ENCODE data around the gene RNF151.
"Not testable (repeated sequence)": the region's sequence is repeated elsewhere in the genome, so short reads cannot be mapped to it uniquely, and the experiment has no call there.

RNF151 gene

GRCh38 chr16:1966460-1966859, at the start of gene RNF151:
TSS of gene RNF151 (plus strand) at chr16:1966856. CDS start at chr16:1966882, 26 bp downstream.
- H3K4me3 ChIP-seq (ENCODE audit: low read depth, low read length) = peak within 1 kb of the TSS; percentile 84
- 0 out of 2 replicates have a peak within 1 kb of the TSS, but pooled peaks have one; percentile 95 for H3K9ac ChIP-seq (ENCODE audit: low read depth, low read length)
- no peaks in the 10 kb centered on the region for H3K27me3 ChIP-seq (ENCODE audit: control insufficient read depth, insufficient read depth, low read length)
- H3K36me3 ChIP-seq (ENCODE audit: control insufficient read depth, insufficient read depth, low read length) = peaks cover 28% of the 10 kb centered on the region
- H3K4me1 ChIP-seq (ENCODE audit: control insufficient read depth, insufficient read depth, low read length) = peaks cover 10% of the 10 kb centered on the region
- no peak within 1 kb of the TSS for H3K27ac ChIP-seq (ENCODE audit: low read depth, low read length)
- H3K9me3 ChIP-seq (ENCODE audit: control insufficient read depth, insufficient read depth, low read length) = no peaks in the 10 kb centered on the region

- Histone ChIP-seq H3K4me1 (ENCODE audit: control insufficient read depth, insufficient read depth, low read length) (peaks cover 23% of the 10 kb centered on the region), H3K27me3 (ENCODE audit: control insufficient read depth, insufficient read depth, low read length) (peaks cover 71% of the 10 kb centered on the region), H3K9ac (ENCODE audit: low read depth, low read length) (no peak overlapping the region), H3K27ac (ENCODE audit: low read depth, low read length) (no peak overlapping the region), H3K9me3 (ENCODE audit: control insufficient read depth, insufficient read depth, low read length) (no peaks in the 10 kb centered on the region), H3K4me3 (ENCODE audit: low read depth, low read length) (peak overlapping the region; percentile 42; the same call in 1 of the 2 replicates), H3K36me3 (ENCODE audit: control insufficient read depth, insufficient read depth, low read length) (no peaks in the 10 kb centered on the region)
Measured at GRCh38 chr16:1917056-1917664, 49.5 kb upstream of the RNF151 start.

- Histone ChIP-seq H3K27me3 (ENCODE audit: control insufficient read depth, insufficient read depth, low read length) (peaks cover 77% of the 10 kb centered on the region), H3K27ac (ENCODE audit: low read depth, low read length) (no peak overlapping the region), H3K9ac (ENCODE audit: low read depth, low read length) (no peak overlapping the region), H3K9me3 (ENCODE audit: control insufficient read depth, insufficient read depth, low read length) (no peaks in the 10 kb centered on the region), H3K4me3 (ENCODE audit: low read depth, low read length) (peak overlapping the region; percentile 42; the same call in 1 of the 2 replicates), H3K36me3 (ENCODE audit: control insufficient read depth, insufficient read depth, low read length) (no peaks in the 10 kb centered on the region), H3K4me1 (ENCODE audit: control insufficient read depth, insufficient read depth, low read length) (peaks cover 23% of the 10 kb centered on the region)
Measured at GRCh38 chr16:1917665-1918350, 48.8 kb upstream of the RNF151 start.

- no peaks in the 10 kb centered on the region for H3K9me3 ChIP-seq (ENCODE audit: control insufficient read depth, insufficient read depth, low read length)
- H3K9ac ChIP-seq (ENCODE audit: low read depth, low read length) = no peak within 1 kb of the TSS
- H3K4me3 ChIP-seq (ENCODE audit: low read depth, low read length) = peak within 1 kb of the TSS; percentile 50
- peaks cover 23% of the 10 kb centered on the region for H3K4me1 ChIP-seq (ENCODE audit: control insufficient read depth, insufficient read depth, low read length)
- H3K27ac ChIP-seq (ENCODE audit: low read depth, low read length) = no peak within 1 kb of the TSS
- H3K27me3 ChIP-seq (ENCODE audit: control insufficient read depth, insufficient read depth, low read length) = peaks cover 86% of the 10 kb centered on the region
- no peaks in the 10 kb centered on the region for H3K36me3 ChIP-seq (ENCODE audit: control insufficient read depth, insufficient read depth, low read length)
Measured at GRCh38 chr16:1918351-1919326, 48.0 kb upstream of the RNF151 start, which contains the start of gene HS3ST6. TSS of gene HS3ST6 (minus strand) at chr16:1918415. CDS start at chr16:1918323, 92 bp downstream.

- Histone ChIP-seq H3K27ac (ENCODE audit: low read depth, low read length) (no peak overlapping the region), H3K36me3 (ENCODE audit: control insufficient read depth, insufficient read depth, low read length) (no peaks in the 10 kb centered on the region), H3K9me3 (ENCODE audit: control insufficient read depth, insufficient read depth, low read length) (no peaks in the 10 kb centered on the region), H3K4me1 (ENCODE audit: control insufficient read depth, insufficient read depth, low read length) (peaks cover 15% of the 10 kb centered on the region; the same call in 1 of the 2 replicates), H3K9ac (ENCODE audit: low read depth, low read length) (no peak overlapping the region), H3K4me3 (ENCODE audit: low read depth, low read length) (no peak overlapping the region), H3K27me3 (ENCODE audit: control insufficient read depth, insufficient read depth, low read length) (peaks cover 92% of the 10 kb centered on the region)
Measured at GRCh38 chr16:1919327-1919998, 47.2 kb upstream of the RNF151 start.

GRCh38 chr16:1920122-1920521, 46.5 kb upstream of the RNF151 start:
- not testable (repeated sequence) for H3K9ac ChIP-seq (ENCODE audit: low read depth, low read length); H3K4me3 ChIP-seq (ENCODE audit: low read depth, low read length); H3K27ac ChIP-seq (ENCODE audit: low read depth, low read length); H3K9me3 ChIP-seq (ENCODE audit: control insufficient read depth, insufficient read depth, low read length); H3K36me3 ChIP-seq (ENCODE audit: control insufficient read depth, insufficient read depth, low read length)
- Histone ChIP-seq H3K4me1 (ENCODE audit: control insufficient read depth, insufficient read depth, low read length) (peaks cover 11% of the 10 kb centered on the region; the same call in 1 of the 2 replicates), H3K27me3 (ENCODE audit: control insufficient read depth, insufficient read depth, low read length) (peaks cover 90% of the 10 kb centered on the region)

GRCh38 chr16:1920727-1921171, 45.9 kb upstream of the RNF151 start:
- no peaks in the 10 kb centered on the region for H3K9me3 ChIP-seq (ENCODE audit: control insufficient read depth, insufficient read depth, low read length)
- peaks cover 11% of the 10 kb centered on the region; the same call in 1 of the 2 replicates for H3K4me1 ChIP-seq (ENCODE audit: control insufficient read depth, insufficient read depth, low read length)
- H3K27ac ChIP-seq (ENCODE audit: low read depth, low read length) = no peak overlapping the region
- H3K27me3 ChIP-seq (ENCODE audit: control insufficient read depth, insufficient read depth, low read length) = peaks cover 86% of the 10 kb centered on the region
- no peak overlapping the region for H3K9ac ChIP-seq (ENCODE audit: low read depth, low read length)
- H3K4me3 ChIP-seq (ENCODE audit: low read depth, low read length) = no peak overlapping the region; the same call in 1 of the 2 replicates
- H3K36me3 ChIP-seq (ENCODE audit: control insufficient read depth, insufficient read depth, low read length) = no peaks in the 10 kb centered on the region

- no peak overlapping the region for H3K9ac ChIP-seq (ENCODE audit: low read depth, low read length)
- no peak overlapping the region for H3K27ac ChIP-seq (ENCODE audit: low read depth, low read length)
- H3K27me3 ChIP-seq (ENCODE audit: control insufficient read depth, insufficient read depth, low read length) = peaks cover 70% of the 10 kb centered on the region
- H3K36me3 ChIP-seq (ENCODE audit: control insufficient read depth, insufficient read depth, low read length) = no peaks in the 10 kb centered on the region
- H3K4me1 ChIP-seq (ENCODE audit: control insufficient read depth, insufficient read depth, low read length) = peaks cover 5% of the 10 kb centered on the region; the same call in 1 of the 2 replicates
- no peaks in the 10 kb centered on the region for H3K9me3 ChIP-seq (ENCODE audit: control insufficient read depth, insufficient read depth, low read length)
- no peak overlapping the region for H3K4me3 ChIP-seq (ENCODE audit: low read depth, low read length)
Measured at GRCh38 chr16:1922357-1922756, 44.3 kb upstream of the RNF151 start.

- H3K4me3 ChIP-seq (ENCODE audit: low read depth, low read length) = peak overlapping the region; percentile 38; the same call in 1 of the 2 replicates
- H3K27me3 ChIP-seq (ENCODE audit: control insufficient read depth, insufficient read depth, low read length) = peaks cover 60% of the 10 kb centered on the region
- no peak overlapping the region for H3K9ac ChIP-seq (ENCODE audit: low read depth, low read length)
- H3K36me3 ChIP-seq (ENCODE audit: control insufficient read depth, insufficient read depth, low read length) = no peaks in the 10 kb centered on the region
- H3K27ac ChIP-seq (ENCODE audit: low read depth, low read length) = no peak overlapping the region
- no peaks in the 10 kb centered on the region for H3K4me1 ChIP-seq (ENCODE audit: control insufficient read depth, insufficient read depth, low read length)
- H3K9me3 ChIP-seq (ENCODE audit: control insufficient read depth, insufficient read depth, low read length) = no peaks in the 10 kb centered on the region
Measured at GRCh38 chr16:1923299-1924034, 43.2 kb upstream of the RNF151 start.
